DMS 273 treated with DMSO at 0.1 percent for 48 hours (cell line): ENCODE results near the gene BCL7B.
"Not testable (repeated sequence)": the region's sequence is repeated elsewhere in the genome, so short reads cannot be mapped to it uniquely, and the experiment has no call there.

ENCODE experiments used
- DNase-seq: peaks from one replicate; lab custom pipeline; 2025; lab: John Stamatoyannopoulos, UW

BCL7B gene

DNA sequence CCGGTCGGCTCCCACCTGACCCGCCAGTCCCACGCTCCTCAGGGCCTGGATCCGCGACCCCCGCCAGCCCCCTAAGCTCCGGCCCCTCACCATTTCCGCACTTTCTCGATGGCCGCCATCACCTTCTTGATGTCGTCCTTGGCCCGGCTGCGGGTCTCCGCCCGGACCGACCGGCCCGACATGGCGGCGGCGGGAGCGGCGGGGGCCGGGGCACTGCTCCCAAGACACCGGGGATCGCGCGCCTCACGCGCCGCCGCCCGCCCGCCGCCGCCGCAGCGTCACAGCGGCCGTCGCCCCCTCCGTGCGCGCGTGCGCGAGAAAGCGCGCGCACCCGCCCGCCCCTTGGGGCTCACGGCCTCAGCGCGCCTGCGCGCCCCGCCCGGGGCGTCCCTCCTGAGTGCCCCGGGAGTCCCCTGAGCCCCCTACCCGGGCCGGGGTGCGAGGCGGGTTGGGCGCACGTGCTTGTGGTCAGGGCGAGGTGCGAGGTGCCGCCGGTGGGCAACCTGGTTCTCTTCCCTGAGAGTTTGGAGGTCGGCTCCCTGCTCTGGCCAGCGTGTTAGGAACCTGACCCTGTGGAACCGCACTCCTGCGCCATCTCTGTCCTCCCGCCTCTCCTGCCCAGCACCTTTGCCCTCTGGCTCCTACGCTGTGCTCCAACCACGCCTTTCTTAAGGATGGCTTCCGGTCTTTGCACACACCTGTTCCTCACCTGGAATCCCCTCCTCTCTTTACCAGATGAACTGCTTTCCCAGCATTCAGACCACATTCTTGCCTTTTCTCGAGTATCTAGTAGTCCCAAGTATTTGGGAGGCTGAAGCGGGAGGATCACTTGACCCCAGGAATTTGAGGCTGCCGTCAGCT is at the start of gene BCL7B:
Gene BCL7B, minus strand, starts transcription at position 294 of the 861 bp plus-strand sequence. Its CDS starts 112 bp downstream, at position 182.
- DNase-seq, result peak; percentile 41

DNA sequence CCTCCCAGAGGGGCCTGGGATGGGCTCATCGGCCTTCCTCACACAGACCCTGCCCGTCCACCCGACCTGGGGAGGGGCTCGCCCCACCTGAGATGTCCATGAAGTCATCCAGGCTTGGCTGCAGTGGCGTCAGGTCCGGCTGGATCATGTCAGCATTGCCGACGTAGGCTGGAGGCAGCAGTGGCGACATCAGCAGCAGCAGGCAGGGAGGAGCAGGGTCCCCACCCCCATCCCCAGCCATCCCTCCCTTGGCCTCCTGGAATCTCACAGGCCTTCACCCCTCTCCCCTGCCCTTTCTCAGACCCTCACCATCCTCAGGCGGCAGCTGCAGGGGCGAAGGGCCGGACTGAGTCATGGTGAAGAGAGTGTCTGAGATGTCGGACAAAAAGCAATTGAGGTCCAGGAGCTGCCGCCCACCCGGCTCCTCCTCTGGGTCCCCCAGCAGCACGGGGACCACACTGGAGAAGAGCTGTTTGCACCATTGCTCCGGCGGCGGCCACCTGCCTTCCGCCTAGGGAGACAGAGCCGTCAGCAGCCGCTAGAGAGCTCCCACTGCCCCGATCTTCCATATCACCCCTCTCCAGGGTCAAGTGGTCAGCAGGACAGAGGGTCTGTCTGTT is 48.2 kb upstream of the BCL7B start:
- no peak for DNase-seq

DNA sequence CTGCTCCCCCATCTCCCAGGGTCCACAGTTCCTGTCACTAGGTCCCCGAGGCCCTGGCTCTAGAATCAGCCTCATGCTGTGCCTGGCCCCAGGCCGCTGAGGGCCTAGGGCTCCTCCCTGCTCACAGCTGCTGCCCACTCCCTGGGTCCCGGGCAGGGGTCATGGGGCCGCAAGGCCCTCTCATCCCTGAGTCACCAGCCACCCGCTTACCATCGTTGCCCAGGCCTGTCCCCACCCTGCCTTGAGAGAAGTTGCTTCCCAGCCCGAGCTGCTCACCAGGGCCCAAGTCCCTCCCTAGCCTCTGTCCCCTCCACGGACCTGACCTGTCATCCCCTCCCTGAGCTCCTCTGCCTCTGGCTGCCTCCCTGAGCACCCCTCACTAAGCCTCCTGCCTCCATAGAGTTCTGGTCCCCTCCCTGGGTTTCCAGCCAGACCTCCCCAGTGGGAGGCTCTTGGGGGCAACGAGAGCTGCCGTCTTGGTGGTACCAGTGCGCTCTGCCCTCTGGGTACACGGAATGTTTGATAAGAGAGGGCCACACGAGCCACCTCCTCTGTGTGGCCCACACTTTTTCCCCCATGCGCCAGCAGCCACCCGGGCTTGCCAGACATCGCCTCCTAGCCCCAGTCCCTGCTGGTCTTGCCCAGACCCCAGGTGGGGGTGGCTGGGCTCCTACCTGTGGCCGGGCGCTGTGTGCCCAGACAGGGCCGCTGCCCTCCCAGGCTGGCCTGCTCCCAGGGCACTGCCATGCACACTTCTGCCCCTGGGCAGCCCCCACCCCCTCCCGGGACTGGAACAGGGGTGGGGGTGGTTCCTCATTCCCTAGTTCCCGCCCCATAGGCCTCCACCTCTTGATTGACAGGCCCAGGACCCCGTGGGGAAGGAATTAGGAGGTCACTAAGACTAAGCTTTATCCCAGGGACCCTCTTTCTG is 45.5 kb upstream of the BCL7B start:
- DNase-seq, result no peak

DNA sequence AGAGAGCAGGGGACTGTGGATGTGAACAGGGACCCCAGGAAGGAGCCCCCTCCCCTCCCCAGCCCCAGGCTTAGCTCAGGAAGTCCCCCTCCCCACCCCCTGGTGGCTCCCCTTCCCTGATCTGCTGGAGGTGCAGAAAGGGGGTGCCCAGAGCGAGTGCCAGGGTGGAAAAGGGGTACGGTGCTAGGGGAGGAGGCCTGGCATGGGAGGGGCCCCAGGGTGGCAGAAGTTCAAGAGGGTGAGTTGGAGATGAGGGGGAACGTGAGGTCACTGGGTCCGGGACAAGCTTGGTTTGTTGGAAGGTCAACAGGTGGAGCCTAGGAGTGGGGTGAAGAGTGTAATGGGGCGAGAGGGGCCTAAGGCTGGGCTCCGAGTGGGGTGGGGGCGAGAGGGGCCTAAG is 42.4 kb upstream of the BCL7B start:
- DNase-seq, result no peak

DNA sequence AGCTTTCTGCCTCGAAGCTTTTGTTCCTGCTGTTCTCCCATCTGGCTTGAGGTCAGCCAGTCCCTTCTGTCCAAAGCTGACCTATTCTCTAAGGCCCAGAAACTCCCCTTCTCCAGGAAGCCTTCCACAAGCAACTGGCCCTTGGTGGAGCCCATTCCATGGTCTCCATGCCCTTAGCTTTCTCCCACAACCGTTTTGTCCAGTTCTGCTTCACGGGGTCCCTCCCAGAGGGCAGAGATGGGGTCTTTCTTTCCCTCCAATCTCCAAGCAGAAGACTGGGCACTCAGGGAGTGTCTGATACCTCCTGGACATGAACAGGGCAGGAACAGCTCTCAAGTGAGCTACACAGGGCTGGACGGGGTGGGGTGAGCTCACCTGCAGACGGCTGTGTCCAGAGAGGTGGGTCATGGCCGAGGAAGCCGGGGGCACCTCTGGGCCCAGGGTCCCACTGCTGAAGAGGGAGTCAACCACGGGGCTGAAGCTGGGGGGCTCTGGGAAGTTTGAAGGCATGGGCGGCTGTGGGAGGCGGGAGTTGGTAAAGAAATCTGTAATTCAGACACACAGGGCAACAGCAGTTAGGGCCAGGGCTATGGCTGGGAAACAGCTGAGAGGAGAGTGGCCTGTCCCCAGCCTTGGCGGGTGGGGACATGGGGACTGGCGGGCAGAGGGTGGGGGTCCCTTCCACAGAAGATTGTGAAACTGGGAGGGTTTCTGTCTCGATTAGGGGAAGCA is 41.8 kb upstream of the BCL7B start:
- DNase-seq, result no peak

DNA sequence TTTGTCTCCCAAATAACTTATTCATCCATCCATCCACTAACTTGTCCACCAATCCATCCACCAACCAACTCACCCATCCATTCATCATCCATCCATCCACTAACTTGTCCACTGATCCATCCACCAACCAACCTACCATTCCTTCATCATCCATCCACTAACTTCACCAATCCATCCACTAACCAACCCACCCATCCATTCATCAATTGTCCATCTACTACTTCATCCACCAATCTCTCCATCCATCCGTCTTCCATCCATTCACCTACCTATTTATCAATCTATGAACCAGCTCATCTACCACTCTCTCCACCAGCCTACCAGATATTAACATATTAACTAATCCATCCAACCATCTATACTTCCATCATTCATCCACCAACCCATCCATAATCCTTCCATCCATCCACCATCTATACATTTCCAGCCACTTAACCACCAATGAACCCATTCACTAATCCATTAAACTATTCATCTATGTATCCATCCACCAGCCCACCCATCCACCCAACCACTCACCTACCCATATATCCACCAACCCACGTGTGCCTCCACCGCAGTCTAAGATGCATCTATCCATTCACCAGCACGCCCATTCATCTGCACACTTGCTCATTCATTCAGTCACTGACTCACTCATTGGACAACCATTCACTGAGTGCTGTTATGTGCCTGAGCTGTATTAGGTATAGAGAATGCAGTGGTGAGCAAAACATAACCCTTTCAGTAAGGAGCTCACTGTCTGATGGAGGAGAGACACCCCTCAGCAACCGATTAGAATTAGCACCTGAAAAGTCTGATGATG is 40.7 kb upstream of the BCL7B start:
- DNase-seq, result no peak

DNA sequence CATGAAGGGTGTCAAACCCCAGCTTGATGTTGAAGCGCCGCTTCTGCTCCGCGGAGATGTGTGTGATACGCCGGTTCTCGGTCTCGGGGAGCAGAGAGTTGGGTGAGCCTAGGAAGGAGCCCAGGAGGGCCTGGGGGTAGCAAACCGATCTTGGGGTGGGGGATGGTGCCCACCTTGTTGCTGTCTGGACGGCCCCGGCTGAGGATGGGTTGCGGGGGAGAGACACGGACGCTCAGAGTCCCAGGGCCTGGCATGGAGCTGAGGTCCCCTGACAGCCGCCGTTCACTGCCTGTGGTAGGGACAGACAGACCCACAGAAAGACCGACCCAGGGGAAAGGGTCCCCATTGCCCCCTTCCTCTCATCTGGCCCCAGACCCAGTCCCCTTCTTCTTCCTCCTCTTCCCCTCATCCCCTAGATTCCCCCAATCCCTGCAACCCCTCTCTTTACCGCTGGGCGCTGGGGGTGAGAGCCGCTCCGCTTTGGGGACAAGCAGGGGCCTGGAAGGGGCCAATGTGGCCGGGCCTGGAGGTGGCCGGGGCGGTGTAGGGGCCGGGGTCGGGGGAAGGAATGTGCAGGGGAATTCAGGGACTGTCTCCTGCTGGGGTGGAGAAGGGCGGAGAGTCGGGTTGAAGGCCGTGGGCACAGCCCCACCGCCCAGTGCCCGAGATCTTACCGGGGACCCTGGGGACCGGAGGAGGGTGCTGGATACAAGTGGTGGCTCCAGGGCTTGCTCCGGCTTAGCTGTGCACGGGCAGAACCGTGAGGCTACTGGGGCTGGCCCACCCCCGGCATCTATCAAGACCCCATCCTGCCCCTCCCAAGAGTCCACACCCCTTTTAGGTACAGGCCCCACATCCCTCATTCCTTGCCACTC is 38.9 kb upstream of the BCL7B start:
- no peak for DNase-seq

DNA sequence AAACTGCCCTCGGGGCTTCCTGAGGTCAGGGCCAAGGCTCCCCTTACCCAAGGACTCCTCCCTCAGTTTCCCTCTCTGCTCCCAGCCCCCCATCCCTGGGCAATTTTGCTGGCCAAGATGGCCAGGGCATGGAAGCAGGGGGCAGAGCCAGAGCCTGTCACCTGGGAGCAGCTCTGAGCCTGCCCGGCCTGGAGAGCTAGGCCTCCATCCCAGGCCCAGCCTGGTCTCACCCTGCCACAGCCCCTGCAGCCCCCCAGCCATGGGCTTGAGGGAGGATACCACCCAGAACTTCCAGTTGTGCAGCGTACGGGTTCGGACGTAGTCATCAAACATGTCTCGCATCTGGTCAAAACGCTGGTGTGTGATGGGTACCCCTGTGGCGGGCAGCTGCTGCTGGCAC is 37.9 kb upstream of the BCL7B start:
- no peak for DNase-seq

DNA sequence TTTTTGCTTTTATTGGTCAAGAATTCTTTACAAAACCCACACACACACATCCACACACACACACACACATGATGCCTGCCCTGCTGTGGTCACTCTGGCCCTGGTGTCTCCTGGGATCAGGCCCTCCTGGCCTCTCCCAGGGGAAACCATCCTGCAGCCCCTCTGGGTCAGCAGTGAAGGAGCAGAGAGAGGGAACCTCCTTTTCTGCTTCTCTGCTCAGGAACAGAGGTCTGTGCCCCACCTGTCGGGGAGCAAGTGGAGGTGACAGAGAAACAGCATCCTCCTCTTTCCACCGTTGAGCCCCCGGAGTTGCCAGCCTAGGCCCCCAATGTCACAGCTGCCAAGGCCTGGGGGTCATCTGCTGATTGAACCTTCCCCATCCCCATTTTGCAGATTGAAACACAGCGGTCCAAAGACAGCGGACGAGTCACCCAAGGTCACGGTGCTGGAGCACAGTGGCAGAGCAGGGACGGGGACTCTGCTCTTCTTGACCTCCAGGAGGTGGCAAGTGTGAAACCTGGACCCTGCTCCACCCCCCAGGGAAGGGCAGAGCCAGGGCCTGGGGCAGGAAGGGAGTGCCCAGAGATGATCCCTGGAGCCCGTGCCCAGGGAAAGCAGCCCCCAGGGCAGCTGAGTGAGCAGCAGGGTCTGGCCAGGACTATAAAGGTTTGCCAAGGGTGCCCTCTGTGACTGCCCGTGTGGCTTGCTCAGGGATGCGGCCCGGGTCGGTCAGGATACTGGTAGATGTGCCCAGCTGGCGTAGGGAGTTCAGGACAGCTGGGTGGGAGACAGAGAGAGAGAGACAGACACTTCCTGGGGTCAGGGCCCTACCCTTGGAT is 35.9 kb upstream of the BCL7B start:
- no peak for DNase-seq

DNA sequence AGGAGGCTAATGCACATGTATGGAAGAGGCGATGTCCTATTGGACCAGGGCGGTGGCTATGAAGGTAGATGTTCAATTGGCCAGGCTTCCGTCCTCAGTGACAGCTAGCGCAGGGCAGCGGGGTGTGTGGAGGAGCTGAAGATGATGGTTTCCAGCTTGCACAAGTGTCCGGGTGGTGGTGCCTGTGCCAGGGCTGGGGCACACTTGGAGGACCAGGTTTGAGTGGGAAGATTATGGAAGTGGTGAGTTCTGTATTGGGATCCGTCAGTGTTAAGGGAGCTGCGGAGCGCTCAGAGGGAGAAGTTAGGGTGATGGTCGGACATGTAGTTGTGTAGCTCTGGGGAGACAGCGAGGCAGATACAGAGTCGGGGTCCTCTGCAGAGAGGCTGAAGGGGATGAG is 29.4 kb upstream of the BCL7B start:
- DNase-seq, result no peak

DNA sequence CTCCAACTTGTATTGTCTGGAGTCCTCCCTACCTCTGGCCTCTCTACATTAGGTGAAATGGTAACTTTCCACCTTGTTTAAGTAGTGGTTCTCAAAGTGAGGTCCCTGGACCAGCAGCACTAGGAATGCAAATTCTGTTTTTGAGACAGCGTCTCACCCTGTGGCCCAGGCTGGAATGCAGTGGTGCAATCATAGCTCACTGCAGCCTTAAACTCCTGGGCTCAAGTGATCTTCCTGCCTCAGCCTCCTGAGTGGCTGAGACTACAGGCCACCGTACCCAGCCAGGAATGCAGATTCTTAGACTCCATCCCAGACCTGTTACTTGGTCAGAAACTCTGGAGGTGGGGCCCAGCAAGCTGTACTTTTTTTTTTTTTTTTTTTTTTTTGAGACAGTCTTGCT is 27.7 kb upstream of the BCL7B start:
- no peak for DNase-seq

DNA sequence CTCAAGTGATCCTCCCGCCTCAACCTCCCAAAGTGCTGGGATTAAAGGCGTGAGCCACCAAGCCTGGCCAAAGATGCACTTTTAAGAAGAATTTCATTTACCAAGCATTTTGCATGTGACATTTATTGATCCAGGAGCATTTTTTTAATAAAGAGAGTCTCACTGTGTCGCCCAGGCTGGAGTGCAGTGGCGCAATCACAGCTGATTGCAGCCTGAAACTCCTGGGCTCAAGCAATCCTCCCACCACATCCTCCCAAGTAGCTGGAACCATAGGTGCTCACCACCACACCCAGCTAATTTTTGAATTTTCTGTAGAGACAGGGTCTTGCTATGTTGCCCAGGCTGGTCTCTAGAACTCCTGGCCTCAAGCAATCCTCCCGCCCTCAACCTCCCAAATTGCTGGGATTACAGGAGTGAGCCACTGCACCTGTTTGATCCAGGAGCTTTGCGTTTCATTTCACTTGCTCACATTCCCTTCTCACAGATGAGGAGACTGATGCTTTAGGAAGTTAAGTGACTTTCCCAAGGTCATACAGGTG is 25.2 kb upstream of the BCL7B start:
- no peak for DNase-seq

DNA sequence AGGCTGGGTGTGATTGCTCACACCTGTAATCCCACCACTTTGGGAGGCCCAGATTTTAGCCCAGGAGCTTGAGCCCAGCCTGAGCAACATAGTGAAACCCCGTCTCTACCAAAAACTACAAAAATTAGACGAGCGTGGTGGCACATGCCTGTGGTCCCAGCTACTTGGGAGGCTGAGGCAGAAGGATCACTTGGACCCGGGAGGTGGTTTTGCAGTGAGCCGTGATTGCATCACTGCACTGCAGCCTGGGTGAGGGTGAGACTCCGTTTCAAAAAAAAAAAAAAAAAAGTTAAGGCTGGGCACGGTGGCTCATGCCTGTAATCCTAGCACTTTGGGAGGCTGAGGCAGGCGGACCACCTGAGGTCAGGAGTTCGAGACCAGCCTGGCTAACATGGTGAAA is 23.5 kb upstream of the BCL7B start:
- not testable (repeated sequence) for DNase-seq

DNA sequence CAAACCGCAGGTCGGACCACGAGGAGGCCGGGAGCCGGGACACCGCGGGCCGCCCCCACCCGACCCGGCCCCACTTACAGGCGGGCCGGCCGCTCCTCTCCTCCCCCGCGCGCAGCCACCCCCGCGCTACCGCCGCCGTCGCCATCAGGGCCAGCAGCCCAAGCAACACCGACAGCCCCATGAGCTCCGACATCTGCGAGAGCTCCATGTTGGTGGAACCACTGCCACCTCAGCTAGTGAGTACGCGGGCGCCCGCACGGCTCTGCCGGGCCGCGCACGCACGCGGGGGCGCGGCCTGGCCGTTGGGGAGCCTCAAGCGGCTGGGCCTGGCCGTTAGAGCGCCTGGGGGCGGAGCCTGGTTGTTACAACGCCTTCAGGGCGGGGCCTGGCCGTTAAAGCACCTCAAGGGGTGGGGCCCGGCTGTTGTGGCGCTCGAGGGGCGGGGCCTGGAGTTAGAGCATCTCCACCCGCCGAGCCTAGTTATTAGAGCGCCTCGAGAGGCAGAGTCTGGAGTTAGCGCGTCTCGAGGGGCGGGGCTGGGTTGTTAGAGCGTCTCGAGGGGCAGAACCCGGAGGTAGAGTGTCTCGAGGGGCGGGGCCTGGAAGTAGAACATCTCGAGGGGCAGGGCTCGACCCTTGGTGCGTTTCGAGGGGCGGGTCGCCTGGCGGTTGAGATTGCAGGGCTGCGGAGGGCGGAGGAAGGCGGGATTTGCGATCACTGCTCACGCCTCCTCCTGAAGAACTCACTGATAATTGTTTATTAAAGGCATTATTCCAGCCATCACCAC is 21.0 kb upstream of the BCL7B start, which contains the start of gene TBL2:
Gene TBL2, minus strand, starts transcription at position 238 of the 787 bp plus-strand sequence. Its CDS starts 30 bp downstream, at position 208.
- peak; percentile 99 for DNase-seq

DNA sequence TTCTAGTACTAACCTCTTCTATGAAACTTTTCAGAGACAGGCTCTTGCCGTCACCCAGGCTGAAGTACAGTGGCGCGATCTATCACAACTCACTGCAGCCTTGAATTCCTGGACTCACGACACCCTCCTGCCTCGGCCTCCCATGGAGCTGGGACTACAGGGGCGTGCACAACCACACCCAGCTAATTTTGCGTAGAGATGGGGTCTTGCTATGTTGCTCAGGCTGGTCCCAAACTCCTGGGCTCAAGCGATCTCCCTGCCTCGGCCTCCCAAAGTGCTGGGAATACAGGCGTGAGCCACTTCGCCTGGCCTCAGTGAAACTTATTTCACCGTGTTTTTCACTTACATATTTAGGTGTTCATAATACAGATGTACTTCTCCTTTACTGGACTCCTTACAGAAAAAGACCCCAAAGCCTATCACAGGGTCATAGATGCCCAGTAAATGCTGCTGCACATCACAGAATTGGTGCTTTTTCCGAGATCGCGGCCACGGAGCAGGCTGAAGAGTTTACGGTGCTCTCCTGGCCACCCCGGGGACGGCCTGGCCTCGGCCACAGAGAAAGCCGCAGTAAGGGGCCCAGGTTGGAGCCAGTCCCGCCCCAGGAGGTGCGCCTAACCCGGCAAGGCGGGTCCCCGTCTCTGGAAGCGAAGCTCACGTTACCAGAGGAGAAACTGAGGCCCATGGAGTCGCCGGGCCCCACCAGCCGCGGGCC is 20.3 kb upstream of the BCL7B start:
- no peak for DNase-seq

DNA sequence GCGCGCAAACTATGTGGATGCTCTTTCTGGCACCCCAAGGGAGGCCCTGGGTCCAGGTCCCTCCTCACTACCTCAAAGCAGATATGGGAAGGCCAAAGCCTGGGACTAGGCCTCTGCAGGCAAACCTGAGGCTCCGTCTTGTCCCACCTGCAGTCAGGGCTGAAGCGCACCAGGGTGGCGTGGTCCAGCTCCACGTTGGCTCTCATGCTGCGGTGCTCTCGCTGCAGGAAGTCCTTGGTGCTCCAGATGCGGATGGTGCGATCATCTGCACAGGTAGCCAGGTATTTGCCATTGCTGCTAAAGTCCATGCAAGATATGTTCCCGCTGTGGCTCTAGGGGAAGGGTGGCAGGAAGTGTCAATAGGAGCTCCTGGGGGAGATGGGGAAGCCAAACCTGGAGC is 16.3 kb upstream of the BCL7B start:
- no peak for DNase-seq

DNA sequence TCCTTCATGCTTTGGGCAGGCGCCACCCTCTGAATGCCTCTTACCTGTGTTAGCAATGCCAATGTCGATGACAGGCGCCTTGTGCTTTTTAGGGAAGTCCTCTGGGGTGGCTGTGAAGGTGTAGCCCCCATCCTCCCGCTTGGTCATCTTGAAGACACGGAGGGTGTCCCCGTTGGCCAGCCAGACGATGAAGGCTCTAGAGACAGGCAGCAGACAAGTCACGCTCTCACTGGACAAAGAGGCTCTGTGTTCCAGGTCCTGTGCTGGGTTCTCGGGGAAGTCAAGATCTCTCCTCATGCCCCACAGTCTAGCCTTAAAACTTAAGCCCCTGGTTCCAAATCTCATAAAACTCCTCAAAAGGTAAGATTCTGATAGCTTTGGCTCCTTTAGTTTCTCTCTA is 15.8 kb upstream of the BCL7B start:
- DNase-seq, result no peak
